Stimulated activated CD8-positive, alpha-beta memory T cell treated with anti-CD3 and anti-CD28 coated beads, Interleukin-12 subunit alpha, Interleukin-12 subunit beta, amount 100 ng/mL, for 24 hours (primary cell): ENCODE measurements around the gene KRTAP5-3.
"Not testable (repeated sequence)": the region's sequence is repeated elsewhere in the genome, so short reads cannot be mapped to it uniquely, and the experiment has no call there.

Source experiments
- DNase-seq: peaks from one replicate; pipeline ENCODE4 v3.0.0-alpha.2; 2020; ENCODE audit errors: extremely low read depth

Gene KRTAP5-3

GRCh38 chr11:1608363-1608762, at the start of gene KRTAP5-3:
TSS of gene KRTAP5-3 (minus strand) at chr11:1608463. CDS start at chr11:1608385, 78 bp downstream.
- DNase-seq, result no peak

- DNase-seq, result no peak
These were observed 48.4 kb upstream of the KRTAP5-3 start for GRCh38 chr11:1656670-1657069.

GRCh38 chr11:1656061-1656441, 47.8 kb upstream of the KRTAP5-3 start:
- DNase-seq, result no peak

- DNase-seq, result no peak
These were observed 47.2 kb upstream of the KRTAP5-3 start for GRCh38 chr11:1655168-1656060.

- no peak for DNase-seq
These were observed 46.3 kb upstream of the KRTAP5-3 start for GRCh38 chr11:1654388-1655167.

GRCh38 chr11:1653541-1654387, 45.5 kb upstream of the KRTAP5-3 start:
- no peak for DNase-seq

- peak; percentile 27 for DNase-seq
These were observed 44.7 kb upstream of the KRTAP5-3 start for GRCh38 chr11:1652771-1653540.

- no peak for DNase-seq
These were observed 44.1 kb upstream of the KRTAP5-3 start for GRCh38 chr11:1652442-1652770.

GRCh38 chr11:1652026-1652425, 43.8 kb upstream of the KRTAP5-3 start:
- no peak for DNase-seq

GRCh38 chr11:1651411-1651980, 43.2 kb upstream of the KRTAP5-3 start:
- no peak for DNase-seq

- DNase-seq, result no peak
These were observed 42.6 kb upstream of the KRTAP5-3 start for GRCh38 chr11:1650918-1651262.

GRCh38 chr11:1650034-1650917, 42.0 kb upstream of the KRTAP5-3 start:
- DNase-seq, result no peak

- no peak for DNase-seq
These were observed 40.6 kb upstream of the KRTAP5-3 start for GRCh38 chr11:1648653-1649420.

- no peak for DNase-seq
These were observed 39.8 kb upstream of the KRTAP5-3 start for GRCh38 chr11:1647901-1648652.

GRCh38 chr11:1646540-1646939, 38.3 kb upstream of the KRTAP5-3 start:
- DNase-seq, result not testable (repeated sequence)

- no peak for DNase-seq
These were observed 37.1 kb upstream of the KRTAP5-3 start for GRCh38 chr11:1645357-1645821.

GRCh38 chr11:1644601-1645356, 36.5 kb upstream of the KRTAP5-3 start:
- DNase-seq, result no peak
